K562 (cell line): ENCODE data around the gene RPL28. TPM values are rescaled to one million over a fixed set of nuclear protein-coding genes. Genes with fewer than 3 reads are reported as not detected.

Source experiments
- ARNT ChIP-seq, 2 experiments: fragments of 450-650 bp; IDR thresholded peaks; 2 replicates each; pipeline ENCODE4 v1.6.1; 2016; ENCODE audit warnings: mild to moderate bottlenecking in 1 of 2
- ATF7 ChIP-seq: fragments of 450-650 bp; IDR thresholded peaks from 2 replicates; pipeline ENCODE4 v1.7.1; 2014; ENCODE audit warnings: mild to moderate bottlenecking, moderate library complexity
- CC2D1A ChIP-seq: fragments of 450-650 bp; IDR thresholded peaks from 2 replicates; pipeline ENCODE4 v1.6.1; 2017; ENCODE audit warnings: mild to moderate bottlenecking
- CCNT2 ChIP-seq: IDR thresholded peaks from 2 replicates; pipeline ENCODE4 v1.6.1; 2011; ENCODE audit warnings: borderline replicate concordance, low read depth, mild to moderate bottlenecking, moderate library complexity, mixed read lengths, low read length; ENCODE audit not compliant: insufficient read length; ENCODE audit errors: extremely low read depth
- CREBBP ChIP-seq: IDR thresholded peaks from one replicate; pipeline ENCODE4 v1.6.1; 2012; ENCODE audit warnings: low read depth, mild to moderate bottlenecking, control low read depth, inconsistent platforms, low read length
- DIDO1 ChIP-seq: fragments of 450-650 bp; IDR thresholded peaks from 2 replicates; pipeline ENCODE4 v1.6.1; 2016; ENCODE audit warnings: low read depth, missing biosample characterization, missing genetic modification characterization
- ETV5 ChIP-seq: sonication (generic); formaldehyde crosslinking; IDR thresholded peaks from 2 replicates; pipeline ENCODE4 v1.4.0; 2020; ENCODE audit warnings: low read depth, mild to moderate bottlenecking, missing genetic modification reagents
- ILK ChIP-seq: fragments of 450-650 bp; IDR thresholded peaks from 2 replicates; pipeline ENCODE4 v1.6.1; 2016; ENCODE audit warnings: missing genetic modification characterization, low read depth, mild to moderate bottlenecking, missing compliant biosample characterization, moderate library complexity, borderline replicate concordance
- KAT8 ChIP-seq: fragments of 450-650 bp; IDR thresholded peaks from 2 replicates; pipeline ENCODE4 v1.6.1; 2016; ENCODE audit warnings: low read depth, mild to moderate bottlenecking
- MCM2 ChIP-seq: fragments of 450-650 bp; IDR thresholded peaks from 2 replicates; pipeline ENCODE4 v1.6.1; 2017; ENCODE audit warnings: low read depth, mild to moderate bottlenecking
- POLR2H ChIP-seq: IDR thresholded peaks from 2 replicates; pipeline ENCODE4 v1.6.1; 2016; ENCODE audit warnings: missing genetic modification characterization, low read depth, mild to moderate bottlenecking, control low read depth, missing compliant biosample characterization, moderate library complexity
- PTBP1 ChIP-seq: fragments of 200-400 bp; formaldehyde crosslinking; IDR thresholded peaks from 2 replicates; pipeline ENCODE4 v1.6.1; 2017; ENCODE audit warnings: low read depth, low read length
- SPI1 ChIP-seq: IDR thresholded peaks from 2 replicates; pipeline ENCODE4 v1.6.1; 2011; ENCODE audit warnings: low read depth, low read length, control low read depth, borderline replicate concordance
- ZNF444 ChIP-seq: fragments of 250-450 bp; sonication (Bioruptor Pico); IDR thresholded peaks from 2 replicates; pipeline ENCODE4 v1.4.0; 2020; ENCODE audit warnings: mild to moderate bottlenecking, moderate library complexity
- ZNF696 ChIP-seq: fragments of 250-450 bp; sonication (Bioruptor Pico); conservative IDR thresholded peaks from 2 replicates; pipeline ENCODE4 v1.4.0; 2020; ENCODE audit warnings: mild to moderate bottlenecking, moderate library complexity
- ZNF79 ChIP-seq: fragments of 250-450 bp; sonication (Bioruptor Pico); IDR thresholded peaks from 2 replicates; pipeline ENCODE4 v1.4.0; 2020; ENCODE audit warnings: low read depth, mild to moderate bottlenecking, moderate library complexity
- polyA plus RNA-seq, 8 experiments: library from polyadenylated mRNA; depleted of rRNA in 4 of 8; stranded (reverse) in 5 of 8; unstranded in 3 of 8; fragments of >200 nt; fragmentation: Nextera tagmentation in 2 of 8; fragmentation: Illumina TruSeq in 1 of 8; extraction: Ambion mirVana in 2 of 8; extraction: Trizol in 1 of 8; gene quantifications; 2 replicates each; pipeline versions ENCODE4 v1.2.1 to v1.2.3, GENCODE V29; 2011 to 2014; ENCODE audit warnings: inconsistent platforms in 1 of 8, missing spikeins in 1 of 8
- total RNA-seq, 7 experiments: library from RNA; depleted of rRNA in 6 of 7; stranded (reverse); fragments of >200 nt in 6 of 7; fragmentation: Illumina TruSeq in 2 of 7; extraction: Trizol in 2 of 7; gene quantifications; 2 replicates each; pipeline versions ENCODE4 v1.2.1 to v1.2.3, GENCODE V29; 2011 to 2021; ENCODE audit warnings: low replicate concordance in 1 of 7
- TF ChIP-seq, protein P1 (sequence below): fragments of 450-650 bp; IDR thresholded peaks from 2 replicates; pipeline ENCODE4 v1.6.1; 2016; ENCODE audit warnings: low read depth
- TF ChIP-seq, protein P2 (sequence below), 3 experiments: IDR thresholded peaks in 2 of 3; conservative IDR thresholded peaks in 1 of 3; 2 replicates each; pipeline ENCODE4 v1.5.1; 2011 to 2012; ENCODE audit warnings: low read length in 3 of 3, mild to moderate bottlenecking in 3 of 3, control low read depth in 2 of 3, improper control_type of control experiment in 1 of 3, inconsistent platforms in 1 of 3, low read depth in 1 of 3, mixed read lengths in 1 of 3, moderate library complexity in 1 of 3; ENCODE audit not compliant: insufficient read depth in 2 of 3
- TF ChIP-seq, protein P3 (sequence below): IDR thresholded peaks from 2 replicates; pipeline ENCODE4 v1.6.1; 2011; ENCODE audit not compliant: insufficient read length; ENCODE audit errors: extremely low read depth

RPL28 gene
- total and polyA plus RNA-seq, 9 of the 15 experiments (the other 6 are each of a cell fraction or from before 2014, with no cell fraction given): 124 to 3,106 (median 622) TPM

- TF ChIP-seq, protein P1, sequence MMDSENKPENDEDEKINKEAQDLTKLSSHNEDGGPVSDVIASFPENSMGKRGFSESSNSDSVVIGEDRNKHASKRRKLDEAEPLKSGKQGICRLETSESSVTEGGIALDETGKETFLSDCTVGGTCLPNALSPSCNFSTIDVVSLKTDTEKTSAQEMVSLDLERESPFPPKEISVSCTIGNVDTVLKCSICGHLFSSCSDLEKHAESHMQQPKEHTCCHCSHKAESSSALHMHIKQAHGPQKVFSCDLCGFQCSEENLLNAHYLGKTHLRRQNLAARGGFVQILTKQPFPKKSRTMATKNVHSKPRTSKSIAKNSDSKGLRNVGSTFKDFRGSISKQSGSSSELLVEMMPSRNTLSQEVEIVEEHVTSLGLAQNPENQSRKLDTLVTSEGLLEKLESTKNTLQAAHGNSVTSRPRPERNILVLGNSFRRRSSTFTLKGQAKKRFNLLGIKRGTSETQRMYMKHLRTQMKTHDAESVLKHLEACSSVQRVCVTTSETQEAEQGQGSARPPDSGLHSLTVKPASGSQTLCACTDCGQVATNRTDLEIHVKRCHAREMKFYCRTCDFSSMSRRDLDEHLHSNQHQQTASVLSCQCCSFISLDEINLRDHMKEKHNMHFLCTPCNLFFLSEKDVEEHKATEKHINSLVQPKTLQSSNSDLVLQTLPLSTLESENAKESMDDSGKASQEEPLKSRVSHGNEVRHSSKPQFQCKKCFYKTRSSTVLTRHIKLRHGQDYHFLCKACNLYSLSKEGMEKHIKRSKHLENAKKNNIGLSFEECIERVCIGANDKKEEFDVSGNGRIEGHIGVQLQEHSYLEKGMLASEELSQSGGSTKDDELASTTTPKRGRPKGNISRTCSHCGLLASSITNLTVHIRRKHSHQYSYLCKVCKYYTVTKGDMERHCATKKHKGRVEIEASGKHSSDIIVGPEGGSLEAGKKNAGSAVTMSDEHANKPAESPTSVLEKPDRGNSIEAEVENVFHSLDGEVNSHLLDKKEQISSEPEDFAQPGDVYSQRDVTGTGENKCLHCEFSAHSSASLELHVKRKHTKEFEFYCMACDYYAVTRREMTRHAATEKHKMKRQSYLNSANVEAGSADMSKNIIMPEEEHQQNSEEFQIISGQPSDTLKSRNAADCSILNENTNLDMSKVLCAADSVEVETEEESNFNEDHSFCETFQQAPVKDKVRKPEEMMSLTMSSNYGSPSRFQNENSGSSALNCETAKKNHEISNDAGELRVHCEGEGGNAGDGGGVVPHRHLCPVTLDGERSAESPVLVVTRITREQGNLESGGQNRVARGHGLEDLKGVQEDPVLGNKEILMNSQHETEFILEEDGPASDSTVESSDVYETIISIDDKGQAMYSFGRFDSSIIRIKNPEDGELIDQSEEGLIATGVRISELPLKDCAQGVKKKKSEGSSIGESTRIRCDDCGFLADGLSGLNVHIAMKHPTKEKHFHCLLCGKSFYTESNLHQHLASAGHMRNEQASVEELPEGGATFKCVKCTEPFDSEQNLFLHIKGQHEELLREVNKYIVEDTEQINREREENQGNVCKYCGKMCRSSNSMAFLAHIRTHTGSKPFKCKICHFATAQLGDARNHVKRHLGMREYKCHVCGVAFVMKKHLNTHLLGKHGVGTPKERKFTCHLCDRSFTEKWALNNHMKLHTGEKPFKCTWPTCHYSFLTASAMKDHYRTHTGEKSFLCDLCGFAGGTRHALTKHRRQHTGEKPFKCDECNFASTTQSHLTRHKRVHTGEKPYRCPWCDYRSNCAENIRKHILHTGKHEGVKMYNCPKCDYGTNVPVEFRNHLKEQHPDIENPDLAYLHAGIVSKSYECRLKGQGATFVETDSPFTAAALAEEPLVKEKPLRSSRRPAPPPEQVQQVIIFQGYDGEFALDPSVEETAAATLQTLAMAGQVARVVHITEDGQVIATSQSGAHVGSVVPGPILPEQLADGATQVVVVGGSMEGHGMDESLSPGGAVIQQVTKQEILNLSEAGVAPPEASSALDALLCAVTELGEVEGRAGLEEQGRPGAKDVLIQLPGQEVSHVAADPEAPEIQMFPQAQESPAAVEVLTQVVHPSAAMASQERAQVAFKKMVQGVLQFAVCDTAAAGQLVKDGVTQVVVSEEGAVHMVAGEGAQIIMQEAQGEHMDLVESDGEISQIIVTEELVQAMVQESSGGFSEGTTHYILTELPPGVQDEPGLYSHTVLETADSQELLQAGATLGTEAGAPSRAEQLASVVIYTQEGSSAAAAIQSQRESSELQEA: no peak
- TF ChIP-seq CC2D1A (no peak), DIDO1 (tag) (no peak), ETV5 (no peak), ARNT (IDR thresholded peaks at IDR 0.05) (peak; percentile 29 to 30; a peak in 2 of 4 replicates), ZNF696 (CRISPR knock-in tag) (no peak), ILK (tag) (no peak), POLR2H (tag) (no peak), MCM2 (no peak), CCNT2 (no peak), CREBBP (no peak), KAT8 (peak; percentile 84), PTBP1 (no peak), ZNF79 (CRISPR knock-in tag) (no peak), ZNF444 (no peak), SPI1 (no peak), ATF7 (no peak)
- TF ChIP-seq, protein P2, sequence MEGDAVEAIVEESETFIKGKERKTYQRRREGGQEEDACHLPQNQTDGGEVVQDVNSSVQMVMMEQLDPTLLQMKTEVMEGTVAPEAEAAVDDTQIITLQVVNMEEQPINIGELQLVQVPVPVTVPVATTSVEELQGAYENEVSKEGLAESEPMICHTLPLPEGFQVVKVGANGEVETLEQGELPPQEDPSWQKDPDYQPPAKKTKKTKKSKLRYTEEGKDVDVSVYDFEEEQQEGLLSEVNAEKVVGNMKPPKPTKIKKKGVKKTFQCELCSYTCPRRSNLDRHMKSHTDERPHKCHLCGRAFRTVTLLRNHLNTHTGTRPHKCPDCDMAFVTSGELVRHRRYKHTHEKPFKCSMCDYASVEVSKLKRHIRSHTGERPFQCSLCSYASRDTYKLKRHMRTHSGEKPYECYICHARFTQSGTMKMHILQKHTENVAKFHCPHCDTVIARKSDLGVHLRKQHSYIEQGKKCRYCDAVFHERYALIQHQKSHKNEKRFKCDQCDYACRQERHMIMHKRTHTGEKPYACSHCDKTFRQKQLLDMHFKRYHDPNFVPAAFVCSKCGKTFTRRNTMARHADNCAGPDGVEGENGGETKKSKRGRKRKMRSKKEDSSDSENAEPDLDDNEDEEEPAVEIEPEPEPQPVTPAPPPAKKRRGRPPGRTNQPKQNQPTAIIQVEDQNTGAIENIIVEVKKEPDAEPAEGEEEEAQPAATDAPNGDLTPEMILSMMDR (IDR thresholded peaks at IDR 0.05 in 2 of 3, conservative IDR thresholded peaks at IDR 0.05 in 1 of 3; ENCODE audit: insufficient read depth in 2 of 3, low read depth in 1 of 3, low read length in 3 of 3): no peak
- TF ChIP-seq, protein P3, sequence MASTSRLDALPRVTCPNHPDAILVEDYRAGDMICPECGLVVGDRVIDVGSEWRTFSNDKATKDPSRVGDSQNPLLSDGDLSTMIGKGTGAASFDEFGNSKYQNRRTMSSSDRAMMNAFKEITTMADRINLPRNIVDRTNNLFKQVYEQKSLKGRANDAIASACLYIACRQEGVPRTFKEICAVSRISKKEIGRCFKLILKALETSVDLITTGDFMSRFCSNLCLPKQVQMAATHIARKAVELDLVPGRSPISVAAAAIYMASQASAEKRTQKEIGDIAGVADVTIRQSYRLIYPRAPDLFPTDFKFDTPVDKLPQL: no peak
Measured at GRCh38 chr19:55408533-55408872, 22.8 kb downstream of the RPL28 start (continued).
